HG03045 (cell line): Measurements from ENCODE around the gene SLC4A2.

Experiments
- ATAC-seq: cut with Tn5 transposase; IDR thresholded peaks from one replicate; pipeline ENCODE4 v1.9.1; 2021; ENCODE audit warnings: mild to moderate bottlenecking, moderate library complexity; ENCODE audit not compliant: unreplicated experiment

SLC4A2 gene

DNA sequence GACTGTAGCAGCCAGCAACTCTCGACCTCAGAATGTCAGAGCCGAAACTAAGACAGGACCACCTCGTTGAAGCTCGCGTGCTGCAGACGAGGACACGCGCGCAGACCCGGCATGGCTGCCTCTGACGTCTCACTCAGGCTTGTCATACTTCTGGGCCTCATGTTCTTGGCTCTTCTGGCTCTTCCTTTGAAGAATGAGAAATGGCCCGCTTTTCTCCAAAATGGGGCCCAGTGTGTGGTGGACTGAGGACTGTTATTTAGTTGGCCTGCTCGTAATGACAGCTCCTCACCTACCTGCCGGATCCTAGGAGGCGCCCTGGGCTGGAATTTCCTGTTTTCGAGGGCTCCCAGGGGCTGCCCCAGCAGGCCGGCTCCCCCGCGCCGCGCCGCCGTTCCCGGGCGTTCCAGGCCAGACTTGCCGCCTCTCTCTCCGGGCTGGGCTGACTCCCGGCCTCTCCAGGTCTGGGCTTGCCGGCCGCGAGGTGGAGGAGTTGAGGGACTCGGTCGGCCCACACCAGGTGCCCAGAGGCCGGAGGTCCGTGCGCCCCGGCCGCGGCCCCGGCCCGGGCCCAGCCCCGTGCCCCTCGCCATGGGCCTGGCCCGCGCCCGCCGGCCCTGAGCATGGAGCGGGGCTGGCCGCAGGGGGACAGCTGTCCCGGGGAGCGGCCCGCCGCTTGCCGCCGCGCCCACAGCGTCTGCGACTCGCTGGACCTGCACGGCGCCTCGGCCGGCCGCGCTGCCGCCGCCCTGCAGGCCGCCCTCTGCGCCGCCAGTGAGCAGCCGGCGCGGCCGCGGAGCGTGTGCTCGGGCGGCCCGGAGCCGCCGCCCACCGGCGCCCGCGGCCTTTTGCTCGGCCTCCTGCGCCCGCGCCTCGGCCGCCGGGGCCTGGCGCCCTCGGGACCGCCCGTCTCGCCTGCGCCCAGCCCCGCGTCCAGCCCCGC, 55.0 kb downstream of the SLC4A2 start:
- ATAC-seq = no peak

DNA sequence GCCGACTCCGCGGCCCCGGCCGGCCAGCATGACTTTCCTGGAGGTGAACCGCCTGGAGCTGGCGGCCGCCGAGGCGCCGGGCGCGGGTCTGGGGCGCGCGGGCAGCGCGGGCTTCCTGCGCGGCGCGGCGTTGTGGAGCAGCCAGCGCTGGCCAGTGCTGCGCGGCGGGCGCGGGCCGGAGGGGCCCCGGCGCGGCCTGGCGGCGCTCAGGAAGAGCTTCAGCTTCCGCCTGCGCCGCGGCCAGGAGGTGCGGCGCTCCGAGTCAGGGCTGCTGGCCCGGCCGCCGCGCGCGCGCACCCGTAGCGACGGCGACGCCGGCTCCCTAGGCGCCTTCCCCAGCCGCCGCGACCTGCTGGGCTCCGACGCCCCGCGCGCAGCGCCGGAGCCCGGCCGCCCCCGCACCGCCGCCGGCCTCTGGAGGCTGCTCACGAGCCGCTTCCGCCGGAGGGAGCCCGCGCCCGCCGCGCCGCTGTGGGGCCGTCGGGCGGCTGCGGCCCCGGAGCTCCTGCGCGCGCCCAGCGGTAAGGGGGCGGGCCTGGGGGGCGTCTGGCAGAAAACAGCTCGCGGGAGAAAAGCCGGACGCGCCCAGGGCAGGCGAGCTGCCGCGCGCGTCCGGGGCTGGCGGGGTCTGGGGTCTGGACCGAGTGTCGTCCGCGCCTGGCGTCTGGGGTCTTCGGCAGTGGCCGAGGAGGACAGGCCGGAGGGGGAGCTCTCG, 55.9 kb downstream of the SLC4A2 start:
- no peak for ATAC-seq

DNA sequence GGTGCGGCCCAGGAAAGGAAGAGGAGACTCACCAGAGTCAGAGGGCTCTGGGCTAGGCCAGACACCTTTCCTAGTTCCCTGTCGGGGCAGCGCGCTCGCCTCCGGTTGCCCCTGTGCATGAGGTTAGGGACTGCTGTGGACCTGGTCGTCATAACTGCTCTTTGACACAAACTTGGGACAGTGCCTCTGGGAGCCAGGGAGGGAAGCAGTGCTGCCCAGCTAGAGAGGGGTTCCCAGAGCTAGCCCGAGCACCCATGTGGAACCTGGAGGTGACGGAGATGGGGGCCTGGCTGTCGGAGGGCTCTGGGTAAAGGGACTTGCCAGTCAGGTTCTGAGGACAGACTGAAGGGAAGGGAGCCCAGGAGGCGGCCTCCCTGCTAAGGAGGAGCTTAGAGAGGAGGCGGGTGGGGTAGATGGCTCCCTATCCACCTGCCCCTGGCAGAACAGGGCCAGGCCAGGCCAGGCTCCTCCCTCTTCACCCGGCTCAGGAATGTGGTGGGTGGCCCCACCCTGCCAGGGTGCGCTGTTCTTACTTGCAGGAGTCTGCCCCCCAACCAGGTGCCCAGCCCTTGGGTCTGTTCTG, 56.5 kb downstream of the SLC4A2 start:
- ATAC-seq = no peak

DNA sequence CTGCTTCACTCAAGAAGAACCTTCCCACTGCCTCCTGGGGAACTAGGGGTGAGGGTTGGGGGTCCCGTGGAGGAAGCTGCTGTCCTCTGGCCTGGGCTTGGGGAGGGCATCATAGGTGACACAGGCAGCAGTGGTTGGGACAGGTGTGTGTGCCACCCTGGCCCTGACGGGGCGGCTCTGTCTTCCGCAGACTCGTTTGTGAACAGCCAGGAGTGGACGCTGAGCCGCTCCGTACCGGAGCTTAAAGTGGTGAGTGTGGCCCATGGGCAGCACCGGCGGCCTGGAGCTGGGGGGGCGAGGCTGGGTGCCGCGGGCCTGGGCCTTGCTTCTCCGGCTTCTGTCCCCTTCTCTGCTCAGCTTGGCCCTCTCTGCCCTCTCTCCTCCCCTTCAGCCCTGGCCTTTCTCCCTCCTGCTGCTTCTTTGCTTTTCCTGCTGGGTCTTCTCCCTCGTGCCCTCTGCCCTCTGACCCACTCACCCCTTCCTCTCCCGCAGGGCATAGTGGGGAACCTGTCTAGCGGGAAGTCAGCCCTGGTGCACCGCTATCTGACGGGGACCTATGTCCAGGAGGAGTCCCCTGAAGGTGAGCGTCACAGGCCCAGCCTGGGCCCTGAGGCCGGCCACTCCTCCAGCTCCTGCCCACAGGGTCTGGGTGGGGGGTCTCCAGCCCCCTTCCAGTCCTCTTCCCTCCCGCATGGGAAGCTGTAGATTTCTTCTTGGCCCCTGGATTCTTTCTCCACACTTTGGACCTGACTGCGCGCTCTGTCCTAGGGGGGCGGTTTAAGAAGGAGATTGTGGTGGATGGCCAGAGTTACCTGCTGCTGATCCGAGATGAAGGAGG, 57.4 kb downstream of the SLC4A2 start:
- ATAC-seq = no peak

DNA sequence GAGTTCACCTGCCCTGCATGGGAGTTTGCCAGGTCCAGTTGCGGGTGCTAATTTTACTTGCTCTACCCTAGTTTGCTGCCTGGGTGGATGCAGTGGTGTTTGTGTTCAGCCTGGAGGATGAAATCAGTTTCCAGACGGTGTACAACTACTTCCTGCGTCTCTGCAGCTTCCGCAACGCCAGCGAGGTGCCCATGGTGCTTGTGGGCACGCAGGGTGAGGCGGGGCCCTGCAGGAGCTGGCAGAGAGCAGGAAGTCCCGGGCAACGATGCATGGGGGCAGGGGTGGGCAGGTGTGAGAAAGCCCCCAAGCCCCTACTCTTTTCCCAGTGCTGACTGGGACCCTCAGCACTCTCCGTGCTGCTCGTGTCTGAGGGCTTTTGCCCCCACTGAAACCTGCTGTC, 58.2 kb downstream of the SLC4A2 start:
- no peak for ATAC-seq

DNA sequence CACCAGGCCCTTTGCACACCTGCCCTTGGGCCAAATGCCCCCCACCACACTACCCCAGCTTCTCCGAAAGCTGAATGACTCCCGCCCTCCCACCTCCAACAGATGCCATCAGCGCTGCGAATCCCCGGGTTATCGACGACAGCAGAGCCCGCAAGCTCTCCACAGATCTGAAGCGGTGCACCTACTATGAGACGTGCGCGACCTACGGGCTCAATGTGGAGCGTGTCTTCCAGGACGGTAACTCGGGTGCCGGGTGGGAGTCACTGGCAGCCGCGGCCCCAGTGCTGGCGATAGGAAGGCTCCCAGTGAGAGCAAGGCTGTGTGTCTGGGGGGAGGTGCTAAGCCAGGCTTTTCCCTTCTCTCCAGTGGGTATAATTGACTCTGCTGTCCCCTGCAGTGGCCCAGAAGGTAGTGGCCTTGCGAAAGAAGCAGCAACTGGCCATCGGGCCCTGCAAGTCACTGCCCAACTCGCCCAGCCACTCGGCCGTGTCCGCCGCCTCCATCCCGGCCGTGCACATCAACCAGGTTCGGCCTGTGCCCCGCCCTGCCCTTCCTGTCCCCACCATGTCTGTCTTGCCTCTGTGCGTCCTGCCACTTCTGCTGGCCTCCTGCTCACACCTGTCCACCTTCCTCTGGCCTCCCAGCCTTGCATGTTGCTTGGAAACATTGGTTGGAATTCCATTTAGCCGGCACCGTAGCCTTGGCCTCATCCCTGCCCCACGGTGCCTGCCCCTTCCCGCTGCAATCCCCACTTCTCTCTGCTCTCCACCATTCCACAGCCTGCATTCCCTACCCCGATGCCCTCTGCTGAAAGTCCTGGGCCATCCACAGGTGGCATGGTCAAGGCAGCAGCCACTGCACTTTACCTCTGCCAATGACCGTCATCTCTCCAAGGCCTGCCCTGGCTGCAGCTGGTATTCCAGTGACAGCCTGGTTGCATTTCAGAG, 59.0 kb downstream of the SLC4A2 start:
- ATAC-seq = no peak

DNA sequence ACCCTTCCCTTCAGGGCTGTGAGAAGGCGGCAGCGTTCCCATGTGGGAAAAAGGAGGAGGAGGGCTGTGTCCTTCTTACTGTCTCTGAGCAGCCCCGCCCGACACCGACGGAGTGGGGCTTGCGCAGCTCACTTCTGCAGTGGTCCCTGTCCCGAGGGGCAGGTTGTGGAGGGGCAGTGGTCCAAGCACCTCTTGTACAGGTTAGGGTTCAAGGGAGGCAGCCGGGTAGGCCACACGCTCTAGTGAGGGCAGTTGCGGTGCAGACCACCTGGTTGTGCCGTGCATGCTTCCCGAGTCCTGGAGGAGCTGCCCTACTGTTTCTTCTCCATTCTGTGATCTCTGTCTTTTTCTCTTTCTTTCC, 59.6 kb downstream of the SLC4A2 start:
- no peak for ATAC-seq

DNA sequence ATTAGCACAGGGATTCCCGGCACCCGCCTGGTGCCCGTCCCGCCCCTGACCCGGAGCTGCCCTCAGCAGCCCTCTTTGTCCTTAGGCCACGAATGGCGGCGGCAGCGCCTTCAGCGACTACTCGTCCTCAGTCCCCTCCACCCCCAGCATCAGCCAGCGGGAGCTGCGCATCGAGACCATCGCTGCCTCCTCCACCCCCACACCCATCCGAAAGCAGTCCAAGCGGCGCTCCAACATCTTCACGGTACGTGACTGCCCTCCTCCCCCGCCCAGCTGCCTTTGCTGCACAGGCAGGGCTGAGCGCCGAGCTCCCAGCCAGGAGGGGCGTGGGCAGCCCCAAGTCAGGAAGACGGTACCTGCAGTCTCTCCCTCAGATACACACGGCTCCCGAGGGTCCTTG, 60.5 kb downstream of the SLC4A2 start:
- no peak for ATAC-seq

DNA sequence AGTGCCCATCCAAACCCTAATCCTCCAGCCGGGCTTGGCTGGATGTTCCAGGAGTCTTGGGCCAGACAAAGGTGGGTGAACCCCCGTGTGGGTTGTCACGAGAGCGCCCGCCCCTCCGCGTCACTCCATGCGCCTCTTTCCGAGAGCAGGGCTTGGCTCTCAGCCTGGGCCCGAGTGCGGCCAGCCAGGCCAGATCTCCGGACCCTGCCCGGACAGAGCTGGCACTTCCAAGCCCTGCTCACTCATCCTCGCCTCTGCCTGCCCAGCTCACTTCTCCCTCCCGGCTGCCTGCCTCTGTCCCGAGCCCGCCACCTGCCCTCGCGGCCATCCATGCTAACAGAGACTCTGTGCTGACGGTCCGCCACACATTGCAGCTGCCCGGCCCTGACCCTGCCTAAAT, 61.5 kb downstream of the SLC4A2 start:
- ATAC-seq = no peak

DNA sequence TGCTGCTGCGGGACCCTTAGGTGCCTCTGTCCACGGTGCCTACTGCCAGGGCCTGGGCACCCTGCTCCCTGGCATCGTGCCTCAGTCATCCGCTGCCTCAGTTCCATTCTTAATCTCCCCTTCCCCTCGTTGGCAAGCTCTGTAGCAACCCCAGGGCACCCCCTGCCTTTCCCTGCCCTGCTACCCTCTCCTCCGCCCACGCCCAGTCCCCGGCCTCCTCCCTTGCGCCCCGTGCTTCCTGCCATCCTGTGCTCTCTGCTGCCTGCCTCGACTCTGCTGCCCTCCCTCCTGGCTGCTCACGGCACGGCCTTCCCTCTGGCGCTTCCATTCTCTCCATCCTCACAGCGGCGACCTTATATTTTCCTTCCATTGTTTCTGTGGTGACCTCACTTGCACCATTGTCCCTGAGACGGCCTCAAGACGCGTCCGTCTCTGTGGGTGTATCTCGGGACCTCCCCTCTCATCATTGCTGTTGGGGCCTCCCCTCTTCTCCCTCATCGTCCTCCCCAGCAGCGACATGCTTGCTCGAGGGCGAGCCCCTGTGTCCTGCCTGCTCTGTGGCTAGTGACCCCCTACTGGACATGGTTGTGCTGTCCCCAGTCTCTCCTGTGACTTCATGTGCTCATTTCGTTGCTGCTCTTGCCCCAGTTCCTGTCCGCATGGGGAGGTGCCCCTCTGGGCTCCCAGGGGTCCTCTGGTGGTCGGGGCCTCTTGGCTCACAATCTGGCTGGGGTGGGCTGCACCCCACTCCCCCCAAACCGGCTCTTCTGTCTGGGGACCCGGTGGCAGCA, 62.2 kb downstream of the SLC4A2 start:
- ATAC-seq = no peak

DNA sequence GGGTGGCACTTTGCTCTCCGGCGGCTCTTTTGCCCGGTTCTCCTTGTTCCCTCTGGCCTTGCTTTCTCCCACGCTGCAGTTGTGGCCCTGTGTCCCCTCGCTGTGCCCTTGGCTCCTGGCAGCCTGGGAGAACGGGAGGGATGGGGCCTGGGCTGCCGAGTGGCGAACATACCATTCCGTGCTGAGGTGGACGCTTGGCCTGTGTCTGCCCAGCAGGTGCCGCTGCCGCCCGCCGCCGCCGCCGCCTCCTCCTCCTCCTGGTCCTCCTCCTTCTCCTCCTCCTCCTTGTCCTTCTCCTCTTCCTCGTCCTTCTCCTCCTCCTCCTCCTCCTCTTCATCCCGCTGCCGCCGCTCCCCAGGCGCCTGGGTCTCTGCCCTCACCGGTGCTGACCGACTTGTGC, 62.9 kb downstream of the SLC4A2 start:
- no peak for ATAC-seq

DNA sequence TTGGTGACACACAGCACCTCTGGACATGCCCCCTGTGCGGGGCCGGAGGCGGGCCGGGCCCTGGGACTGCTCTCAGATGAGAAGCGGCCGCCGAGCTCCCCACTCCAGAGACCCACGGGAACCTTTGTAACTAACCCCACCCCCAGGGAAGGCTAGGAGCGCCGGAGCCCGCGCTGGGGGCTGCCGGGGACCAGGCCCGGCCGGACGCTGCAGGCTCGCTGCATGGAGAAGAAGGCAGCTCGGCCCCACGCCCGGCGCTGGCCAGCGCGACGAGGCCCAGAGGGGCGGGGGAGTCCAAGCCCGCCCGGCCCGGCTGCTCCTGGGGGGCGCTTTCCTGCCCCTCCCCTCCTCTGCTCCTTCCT, 63.4 kb downstream of the SLC4A2 start:
- no peak for ATAC-seq

DNA sequence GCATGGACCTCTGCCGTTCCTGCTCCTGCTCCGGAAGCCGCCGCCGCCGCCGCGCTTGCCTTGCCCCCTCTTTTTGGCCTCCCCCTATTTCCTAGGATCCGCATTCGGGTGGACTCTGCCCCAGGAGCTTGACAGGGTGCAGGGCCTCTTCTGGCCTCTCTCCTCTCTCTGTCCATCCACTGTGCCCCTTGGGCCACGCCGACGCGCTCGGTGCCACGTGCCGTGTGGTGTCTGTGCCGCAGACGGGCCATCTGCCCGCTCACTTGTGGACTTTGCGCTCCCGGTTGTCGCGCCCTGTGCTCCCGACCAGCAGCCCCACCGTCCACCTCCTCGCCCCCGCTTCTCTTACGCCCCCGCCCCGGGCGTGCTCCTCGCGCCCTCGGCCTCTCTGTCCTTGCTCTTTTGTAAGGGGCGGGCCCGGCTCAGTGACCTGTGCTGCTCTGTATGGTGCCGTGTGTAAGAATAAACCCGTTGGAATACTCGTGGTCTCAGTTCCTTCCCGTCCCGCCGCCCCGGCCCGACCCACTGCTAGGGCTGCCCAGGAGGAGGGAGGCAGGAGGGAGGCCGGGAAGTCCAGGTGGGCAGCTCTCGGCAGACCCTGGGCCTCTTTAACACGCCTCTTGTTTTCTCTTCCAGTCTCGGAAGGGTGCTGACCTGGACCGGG, 63.9 kb downstream of the SLC4A2 start:
- ATAC-seq = no peak

DNA sequence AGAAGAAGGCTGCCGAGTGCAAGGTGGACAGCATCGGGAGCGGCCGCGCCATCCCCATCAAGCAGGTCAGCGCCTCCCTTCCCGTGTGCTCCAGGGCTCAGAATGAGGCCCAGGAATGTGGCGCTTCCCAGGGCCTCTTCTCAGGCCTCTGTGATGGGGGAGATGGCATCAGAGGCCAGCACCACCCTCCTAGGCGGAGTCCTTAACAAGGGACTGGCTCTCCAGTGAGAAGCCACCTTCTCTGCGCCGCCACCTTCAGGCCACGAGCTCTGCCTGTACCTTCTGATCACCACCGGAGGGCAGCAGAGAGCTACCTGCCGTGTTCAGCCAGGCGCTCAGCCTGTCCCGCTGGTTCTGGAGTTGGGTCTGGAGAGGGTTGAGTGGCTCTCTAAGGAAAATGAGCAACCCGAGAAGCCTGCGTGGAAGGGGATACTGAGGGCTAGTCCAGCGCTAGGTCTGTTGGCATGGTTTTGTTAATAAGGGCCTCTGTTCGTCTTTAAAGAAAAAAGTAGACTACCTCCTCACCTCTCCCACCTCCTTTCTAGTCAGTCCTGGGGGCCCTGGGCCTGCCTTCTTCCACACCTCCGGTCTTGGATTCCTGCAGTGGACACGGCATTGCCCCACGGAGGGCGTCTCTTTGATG, 64.6 kb downstream of the SLC4A2 start:
- peak; percentile 79 for ATAC-seq

DNA sequence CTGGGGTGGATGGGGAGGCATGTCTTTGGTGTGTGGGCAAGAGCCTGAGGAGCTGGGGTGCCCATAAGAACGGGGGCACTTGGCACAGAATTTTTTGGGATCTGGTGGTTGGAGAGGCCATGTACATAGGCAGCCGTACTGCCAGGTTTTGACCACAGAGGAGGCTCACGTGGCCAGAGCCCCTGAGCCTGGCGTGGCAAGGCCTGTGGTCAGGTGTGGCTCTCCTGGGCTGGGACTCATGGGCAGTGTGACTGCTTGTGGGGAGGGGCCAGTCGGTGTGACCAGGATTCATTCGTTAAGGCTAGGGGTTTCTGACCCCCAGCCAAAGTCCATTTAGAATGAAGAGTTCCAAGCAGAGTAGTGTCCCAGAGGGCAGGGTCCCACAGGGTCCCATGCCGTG, 65.1 kb downstream of the SLC4A2 start:
- ATAC-seq = no peak

DNA sequence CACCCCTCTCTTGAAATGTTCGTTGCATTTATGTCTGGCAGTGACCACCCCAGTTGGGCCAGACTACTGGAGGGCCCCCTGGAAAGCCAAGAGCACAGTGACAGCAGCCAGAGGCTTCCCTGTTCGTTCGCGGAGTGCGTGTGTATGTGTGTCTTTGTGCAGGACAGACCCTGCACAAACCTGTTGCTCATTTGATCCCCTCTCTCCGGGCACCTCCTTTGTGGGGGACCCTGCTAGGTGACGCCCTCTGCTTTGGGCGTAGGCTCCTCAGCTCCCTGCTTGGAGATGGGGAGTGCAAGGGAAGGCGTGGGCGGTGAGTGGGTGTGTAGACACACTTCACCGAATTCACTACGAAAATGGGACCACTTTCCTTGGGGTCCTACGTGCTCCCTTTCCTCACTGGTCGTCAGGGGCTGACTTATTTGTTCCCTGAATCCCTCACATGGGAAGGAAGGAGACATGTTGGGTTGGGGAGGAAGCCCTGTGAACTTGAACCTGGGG, 65.6 kb downstream of the SLC4A2 start:
- ATAC-seq = no peak

DNA sequence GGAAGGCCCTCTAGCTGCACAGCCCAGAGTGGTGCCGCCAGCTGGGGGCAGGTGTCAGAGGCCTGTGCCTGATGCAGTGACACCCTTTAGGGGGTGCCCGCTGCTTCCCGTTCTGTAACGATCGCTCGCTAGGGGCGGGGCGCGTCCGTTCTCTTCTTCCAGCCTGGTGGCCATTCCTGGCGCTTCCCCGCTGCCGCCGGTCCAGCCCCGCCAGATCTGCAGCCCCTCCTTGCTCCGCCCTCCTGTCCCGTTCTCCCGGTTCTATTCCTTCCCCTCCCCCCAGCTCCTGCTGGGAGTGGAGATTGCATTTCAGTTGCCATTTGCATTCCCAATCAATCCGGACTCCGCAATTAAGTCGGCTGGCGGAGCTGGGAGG, 66.1 kb downstream of the SLC4A2 start:
- no peak for ATAC-seq

DNA sequence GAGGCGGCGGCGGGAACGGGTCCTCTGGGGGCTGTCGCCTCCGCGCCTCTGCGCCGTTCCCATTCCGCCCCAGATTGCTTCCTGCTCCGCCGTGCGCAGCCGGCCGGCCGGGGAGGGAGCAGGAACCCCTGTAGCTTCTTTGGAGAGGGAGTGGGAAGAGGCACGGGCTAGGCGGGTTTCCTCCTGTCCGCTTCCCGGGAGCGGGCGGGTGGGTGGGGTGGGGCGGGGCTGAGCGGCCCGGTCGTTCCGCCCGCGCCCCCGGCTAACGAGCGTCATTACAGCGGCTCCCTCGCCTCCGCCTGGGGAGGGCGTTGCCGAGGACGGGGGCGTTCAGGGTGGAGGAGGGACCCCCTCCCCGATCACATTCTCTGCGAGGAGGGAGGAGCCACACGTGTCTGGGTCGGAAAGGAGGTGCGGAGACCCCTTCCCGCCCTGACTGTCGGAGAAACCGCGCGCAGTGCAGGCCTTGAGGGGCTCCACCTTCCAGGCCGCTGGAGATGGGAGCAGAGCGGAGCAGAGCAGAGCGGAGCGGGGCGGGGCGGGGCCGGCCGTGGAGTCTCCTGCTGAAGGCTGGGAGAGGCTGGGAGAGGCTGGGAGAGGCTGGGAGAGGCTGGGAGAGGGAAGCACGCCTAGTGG, 66.6 kb downstream of the SLC4A2 start:
- no peak for ATAC-seq
